ENCODE data around the gene NLRP8.
"Not testable (repeated sequence)": the region's sequence is repeated elsewhere in the genome, so short reads cannot be mapped to it uniquely, and the experiment has no call there.

NLRP8 gene

DNA sequence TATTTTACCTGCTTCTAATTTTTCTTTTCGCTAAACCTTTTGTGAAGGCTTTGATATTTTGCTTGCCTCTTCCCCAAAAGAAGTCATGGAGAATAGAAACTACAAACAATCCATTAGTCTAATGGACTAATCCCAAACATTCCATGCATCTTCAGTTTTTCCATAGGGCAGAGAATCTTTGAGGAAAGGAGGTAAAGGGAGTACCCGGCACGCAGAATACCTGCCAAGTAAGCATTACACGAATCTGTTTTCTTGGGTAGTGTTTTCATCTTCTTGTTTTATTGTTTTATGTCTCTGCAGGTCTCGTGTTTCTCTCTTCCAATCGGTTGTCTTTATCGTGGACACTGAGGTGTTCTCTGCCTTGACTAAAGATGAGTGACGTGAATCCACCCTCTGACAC, at the start of gene NLRP8:
Gene NLRP8, plus strand, starts transcription at position 301 of the 400 bp plus-strand sequence.
- no peak for DNase-seq

- no peak for DNase-seq
Measured at GRCh38 chr19:55898911-55899310, 48.7 kb upstream of the NLRP8 start.

DNA sequence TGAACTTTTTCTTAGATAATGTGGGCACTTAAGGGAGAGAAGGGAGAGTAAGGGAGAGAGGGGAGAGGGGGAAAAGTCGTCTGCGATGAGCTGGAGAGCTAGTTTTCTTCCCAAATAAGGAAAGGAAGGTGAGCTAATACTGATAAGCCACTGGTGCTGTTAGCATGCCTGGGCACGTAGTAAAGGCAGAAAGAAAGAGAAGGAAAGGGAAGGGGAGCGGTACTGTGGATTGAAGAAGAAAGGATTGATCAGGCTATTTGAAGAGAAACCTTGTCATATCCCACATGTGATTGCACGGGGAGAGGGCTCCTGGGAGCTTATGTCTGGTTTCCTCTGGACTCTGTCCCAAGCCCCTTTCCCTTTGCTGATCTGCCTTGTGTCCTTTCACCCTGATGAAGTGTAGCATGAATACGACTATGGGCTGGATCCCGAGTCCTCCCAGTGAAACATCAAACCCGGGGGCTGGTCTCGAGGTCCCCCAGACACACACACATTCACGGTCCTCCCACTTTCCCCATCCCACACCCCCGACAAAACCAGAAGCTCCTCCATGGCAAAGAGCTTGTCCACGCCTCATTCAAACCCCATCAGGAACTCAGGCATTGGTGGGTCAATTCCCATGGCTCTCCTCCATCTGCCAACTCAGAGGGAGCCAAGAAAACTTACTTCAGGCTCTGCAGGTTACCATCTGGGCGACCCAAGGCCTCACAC, 46.1 kb upstream of the NLRP8 start:
- DNase-seq, result no peak

DNA sequence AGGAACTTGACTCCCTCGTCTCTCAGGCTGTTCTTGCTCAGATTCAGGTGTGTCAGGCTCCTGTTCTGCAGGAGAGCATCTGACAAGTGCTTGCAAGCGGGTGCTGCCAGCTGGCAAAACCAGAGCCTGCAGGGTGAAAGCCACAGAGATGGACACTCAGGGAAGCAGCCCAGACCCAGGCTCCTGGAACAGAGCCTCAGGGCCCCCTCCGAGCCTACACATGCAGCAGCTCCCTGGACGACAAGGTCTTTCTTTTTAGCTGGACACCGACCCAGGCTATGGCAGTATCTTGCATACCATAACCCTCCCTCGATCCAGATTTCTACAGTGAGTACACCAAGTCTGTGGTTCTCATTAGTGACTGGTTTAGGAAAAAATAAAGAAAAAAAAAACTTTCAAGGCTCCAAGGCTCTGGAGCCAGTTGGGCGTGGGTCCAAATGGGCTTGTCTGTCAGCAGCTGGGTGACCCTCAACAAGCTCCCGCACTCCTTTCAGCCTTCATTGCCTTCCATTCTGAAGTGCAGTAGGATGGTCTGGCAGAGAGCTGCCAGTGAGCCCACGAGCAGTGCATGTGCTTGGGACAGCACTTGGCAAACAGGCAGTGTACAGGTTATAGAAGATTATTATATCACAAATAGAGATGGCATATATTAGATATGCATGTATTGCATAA, 45.4 kb upstream of the NLRP8 start:
- DNase-seq, result no peak

- DNase-seq, result no peak
Measured at GRCh38 chr19:55907286-55907685, 40.3 kb upstream of the NLRP8 start.

- DNase-seq, result no peak
Measured at GRCh38 chr19:55907746-55908145, 39.9 kb upstream of the NLRP8 start.

GRCh38 chr19:55909801-55910200, 37.8 kb upstream of the NLRP8 start:
- no peak for DNase-seq

DNA sequence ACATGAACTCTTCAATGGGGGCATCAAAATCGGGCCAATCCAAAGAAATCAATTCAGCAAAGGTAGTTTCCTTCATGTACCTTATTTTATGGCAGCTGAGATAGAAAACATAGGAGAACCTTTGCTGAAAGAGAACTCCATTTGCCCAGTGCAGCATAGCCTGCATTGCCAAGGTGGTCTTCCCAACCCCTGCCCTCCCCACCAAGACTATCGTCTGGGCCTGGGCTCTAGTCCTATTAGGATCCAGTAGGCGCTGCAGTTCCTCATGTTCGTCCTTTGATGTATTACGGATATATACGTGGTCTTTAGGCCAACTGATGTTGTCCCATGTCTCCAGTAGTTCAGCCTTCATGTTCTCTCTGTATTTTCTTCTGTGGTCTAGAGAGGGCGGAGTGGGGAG, 34.7 kb upstream of the NLRP8 start:
- no peak for DNase-seq

GRCh38 chr19:55913643-55914268, 33.9 kb upstream of the NLRP8 start:
- no peak for DNase-seq

GRCh38 chr19:55923556-55923955, 24.1 kb upstream of the NLRP8 start:
- DNase-seq, result no peak

GRCh38 chr19:55927991-55928390, 19.6 kb upstream of the NLRP8 start:
- DNase-seq, result no peak

DNA sequence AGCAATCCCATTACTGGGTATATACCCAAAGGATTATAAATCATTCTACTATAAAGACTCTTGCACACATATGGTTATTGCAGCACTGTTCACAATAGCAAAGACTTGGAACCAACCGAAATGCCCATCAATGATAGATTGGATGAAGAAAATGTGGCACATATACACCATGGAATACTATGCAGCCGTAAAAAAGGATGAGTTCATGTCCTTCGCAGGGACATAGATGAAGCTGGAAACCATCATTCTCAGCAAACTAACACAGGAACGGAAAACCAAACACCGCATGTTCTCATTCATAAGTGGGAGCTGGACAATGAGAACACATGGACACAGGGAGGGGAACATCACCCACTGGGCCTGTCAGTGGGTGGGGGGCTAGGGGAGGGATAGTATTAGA, 18.4 kb upstream of the NLRP8 start:
- DNase-seq, result not testable (repeated sequence)

DNA sequence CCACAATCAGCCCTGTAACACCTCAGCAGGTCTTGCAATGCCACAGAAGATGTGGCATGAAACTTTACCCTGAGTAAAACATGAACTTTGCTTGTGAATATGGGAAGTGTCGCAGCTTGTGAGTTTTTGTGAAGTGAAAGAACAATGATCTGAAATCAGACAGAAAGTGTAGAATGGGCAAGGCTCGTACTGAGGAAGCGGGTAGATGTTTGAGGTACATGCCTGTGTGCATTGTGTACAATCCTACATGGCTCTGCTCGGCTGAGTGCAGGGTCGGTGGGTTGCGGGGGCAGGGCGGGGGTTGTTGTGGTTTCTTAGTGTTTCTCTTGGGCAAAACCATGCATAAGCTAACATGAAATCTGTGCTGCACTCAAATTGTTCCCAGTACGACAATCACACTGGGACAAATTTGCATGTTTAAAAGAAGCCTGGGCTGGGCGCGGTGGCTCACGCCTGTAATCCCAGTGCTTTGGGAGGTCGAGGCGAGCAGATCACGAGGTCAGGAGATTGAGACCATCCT, 16.6 kb upstream of the NLRP8 start:
- DNase-seq, result no peak

DNA sequence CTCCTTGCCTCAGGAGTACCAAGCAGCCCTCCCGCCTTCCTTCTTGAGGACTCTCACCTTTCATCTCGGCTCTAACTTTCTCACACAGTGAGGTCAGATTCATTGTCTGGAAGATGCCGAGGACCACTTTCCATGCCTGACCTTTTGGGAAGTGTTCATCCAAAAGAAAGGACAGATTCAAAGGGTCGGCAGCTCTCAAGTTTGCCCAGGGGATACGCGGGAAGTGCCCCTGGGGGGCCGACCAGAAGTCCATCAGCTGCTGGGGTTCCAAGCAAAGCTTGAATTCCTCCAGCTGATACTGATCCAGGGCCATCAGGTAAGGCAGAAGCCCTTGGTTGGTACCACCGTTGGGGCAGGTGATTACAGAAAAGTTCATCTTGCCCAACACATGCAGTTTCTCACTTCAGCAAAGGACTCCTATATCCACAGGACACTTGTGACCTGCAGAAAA, 15.7 kb upstream of the NLRP8 start, which contains the start of gene NLRP13:
Gene NLRP13, minus strand, starts transcription at position 401 of the 451 bp plus-strand sequence. Its CDS starts 25 bp downstream, at position 376.
- no peak for DNase-seq

DNA sequence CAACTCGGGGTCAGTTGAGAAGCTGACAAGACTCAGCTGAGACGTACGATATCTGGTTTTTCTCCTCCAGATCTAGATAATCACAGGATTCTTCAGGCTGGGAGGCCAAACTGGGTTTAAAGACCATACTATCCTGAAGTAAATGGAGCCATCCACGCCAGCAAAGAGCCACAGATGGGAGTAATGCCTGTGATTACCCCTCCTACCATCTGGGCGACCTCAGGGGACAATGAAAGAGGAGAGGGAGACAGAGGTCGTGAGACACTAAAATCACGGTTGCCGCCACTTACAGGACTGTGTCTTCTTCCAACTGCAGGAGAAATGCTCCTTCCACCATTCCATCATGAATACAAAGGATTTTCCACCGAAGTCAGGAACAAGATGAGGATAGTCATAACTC, 12.4 kb upstream of the NLRP8 start:
- no peak for DNase-seq

DNA sequence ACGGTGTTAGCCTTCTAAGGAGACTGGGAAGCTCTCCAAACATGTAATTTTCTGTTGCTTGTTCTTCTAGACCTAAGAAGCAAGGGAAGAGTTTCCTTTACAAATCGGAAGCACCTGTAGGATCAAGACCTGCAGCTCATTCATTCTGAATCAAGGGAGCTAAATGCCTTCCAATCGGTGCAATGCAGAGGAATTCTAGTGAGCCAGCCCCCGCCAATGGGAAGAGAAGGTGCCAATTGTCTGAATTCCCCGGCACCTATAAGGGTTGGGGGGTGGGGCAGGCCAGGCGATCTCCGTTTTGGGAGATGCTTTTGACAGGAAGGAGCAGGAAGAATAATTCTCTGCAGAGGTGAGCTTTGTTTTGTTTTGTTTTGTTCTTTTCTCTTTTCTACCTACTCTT, 8.4 kb upstream of the NLRP8 start:
- no peak for DNase-seq

DNA sequence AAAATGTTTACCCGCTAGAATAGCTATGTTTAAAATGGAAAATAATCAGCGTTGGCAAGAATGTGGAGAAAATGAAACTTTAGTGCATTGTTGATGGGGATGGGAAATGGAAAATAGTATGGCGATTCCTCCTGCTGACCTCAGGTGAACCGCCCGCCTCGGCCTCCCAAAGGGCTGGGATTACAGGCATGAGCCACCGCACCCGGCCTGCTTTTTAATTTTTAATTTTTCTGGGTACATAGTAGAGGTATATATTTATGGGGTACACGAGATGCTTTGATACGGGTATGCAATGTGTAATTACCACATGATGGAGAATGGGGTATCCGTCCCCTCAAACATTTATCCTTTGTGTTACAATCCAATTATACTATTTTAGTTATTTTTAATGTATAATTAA, 7.3 kb upstream of the NLRP8 start:
- DNase-seq, result no peak

DNA sequence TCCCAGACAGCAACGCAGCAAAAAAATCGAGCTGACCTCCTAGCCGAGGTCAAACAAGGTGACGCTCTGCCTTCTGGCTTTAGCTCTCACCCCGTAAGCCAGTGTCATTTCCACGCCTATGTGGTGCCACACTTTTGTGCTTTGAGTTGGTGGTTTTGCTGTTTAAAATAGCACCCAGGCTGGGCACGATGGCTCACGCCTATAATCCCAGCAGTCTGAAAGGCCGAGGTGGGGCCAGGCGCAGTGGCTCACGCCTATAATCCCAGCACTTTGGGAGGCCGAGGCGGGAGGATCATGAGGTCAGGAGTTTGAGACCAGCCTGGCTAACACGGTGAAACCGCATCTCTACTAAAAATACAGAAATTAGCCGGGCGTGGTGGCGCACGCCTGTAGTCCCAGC, 2.9 kb downstream of the NLRP8 start:
- DNase-seq, result not testable (repeated sequence)

DNA sequence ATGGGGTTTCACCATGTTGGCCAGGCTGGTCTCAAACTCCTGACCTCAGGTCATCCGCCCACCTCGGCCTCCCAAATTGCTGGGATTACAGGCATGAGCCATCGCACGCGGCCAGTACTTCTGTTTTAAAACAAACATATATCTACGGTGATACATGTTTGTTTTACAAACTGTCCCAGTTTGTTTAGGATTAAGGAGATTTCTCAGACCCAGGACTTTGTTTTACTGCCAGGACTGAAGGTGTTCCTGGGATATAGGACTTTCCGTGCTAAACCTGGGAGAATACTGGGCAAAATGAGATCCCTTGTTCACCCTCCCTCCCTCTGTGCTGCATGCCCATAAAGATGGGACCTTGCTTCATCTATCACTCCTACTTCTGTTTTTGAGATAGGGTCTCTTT, 8.8 kb downstream of the NLRP8 start:
- no peak for DNase-seq

GRCh38 chr19:55958356-55958755, 10.7 kb downstream of the NLRP8 start:
- no peak for DNase-seq

GRCh38 chr19:55959996-55960675, 12.5 kb downstream of the NLRP8 start:
- DNase-seq, result no peak

DNA sequence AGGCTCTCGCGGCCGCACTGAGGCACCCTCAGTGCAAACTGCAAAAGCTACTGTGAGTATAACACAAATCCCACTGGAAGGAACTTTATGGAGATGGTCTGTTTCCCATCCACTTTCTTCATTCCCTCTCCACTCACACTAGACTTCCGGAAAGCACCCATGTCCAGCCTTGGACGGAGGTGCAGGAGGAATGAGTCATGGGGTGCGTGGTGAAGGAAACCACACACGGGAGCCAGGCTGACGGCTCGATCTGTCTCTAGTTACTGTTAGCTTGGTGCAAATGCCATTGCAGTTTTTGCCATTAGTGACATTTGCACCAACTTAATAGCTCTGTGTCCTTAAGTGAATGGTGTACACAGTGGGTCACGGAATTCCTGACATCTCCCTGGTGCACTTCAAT, 14.6 kb downstream of the NLRP8 start:
- no peak for DNase-seq

DNA sequence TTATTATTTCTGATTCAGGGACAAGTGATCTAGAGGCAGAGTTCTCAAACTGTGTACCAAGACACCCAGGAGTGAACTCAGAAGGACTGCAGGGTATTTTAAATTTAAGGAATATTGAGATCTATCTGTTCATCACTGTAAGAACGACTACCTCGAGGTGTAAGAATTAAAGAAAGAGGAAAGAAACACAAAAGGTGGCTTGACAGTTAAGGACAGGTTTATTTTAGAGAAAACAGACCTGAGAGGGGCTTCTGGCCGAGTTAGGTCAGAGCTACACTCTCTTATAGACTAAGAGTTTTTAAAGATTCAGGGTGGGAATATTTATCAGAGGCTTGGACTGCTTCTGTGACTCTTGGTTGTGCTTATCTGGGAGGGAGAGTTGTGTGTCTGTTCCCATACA, 26.4 kb downstream of the NLRP8 start:
- no peak for DNase-seq
